ENCODE measurements around the gene SLCO2B1.
A peak's percentile ranks its signal among the peaks of the same experiment; 100 is the strongest.

Gene SLCO2B1

DNA sequence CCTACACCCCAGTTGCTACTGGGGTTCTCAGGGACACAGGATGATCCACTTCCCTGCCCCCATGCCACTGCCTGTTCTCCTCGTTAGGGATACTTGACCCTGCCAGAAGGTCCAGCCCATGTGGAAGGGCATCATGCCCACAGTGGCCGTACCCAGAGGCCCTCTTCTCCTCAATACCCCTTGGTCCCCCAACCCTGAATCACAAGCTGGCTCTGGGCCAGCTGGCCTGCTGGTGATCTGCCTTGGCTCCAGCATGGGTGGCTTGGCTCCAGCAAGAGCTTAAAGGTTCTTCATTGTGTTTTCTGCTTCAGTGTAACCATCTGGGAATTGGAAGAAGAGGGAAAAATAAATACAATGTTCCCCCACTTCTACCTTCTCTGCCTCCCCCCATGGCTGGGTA is 78.6 kb downstream of the SLCO2B1 start:
- DNase-seq: no peak

DNA sequence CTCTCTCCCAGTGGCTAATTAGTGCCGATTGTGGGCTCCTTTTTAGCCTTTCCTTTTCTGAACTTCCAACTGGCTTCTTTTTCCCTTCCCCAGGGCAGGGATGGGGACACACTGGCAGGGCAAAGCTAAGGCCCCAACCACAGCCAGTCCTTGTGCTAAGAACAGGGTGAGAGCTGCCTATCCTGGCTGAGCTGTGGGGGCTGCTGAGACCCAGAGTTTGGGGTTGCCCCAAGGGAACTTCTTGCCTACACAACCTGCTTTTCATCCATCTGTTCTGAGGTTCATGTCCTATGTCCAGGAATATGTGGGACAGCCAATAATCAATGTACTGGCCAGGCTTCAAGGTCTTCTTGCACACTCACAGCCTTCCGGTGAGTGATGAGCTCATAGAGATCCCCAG is 79.7 kb downstream of the SLCO2B1 start:
- DNase-seq: no peak

DNA sequence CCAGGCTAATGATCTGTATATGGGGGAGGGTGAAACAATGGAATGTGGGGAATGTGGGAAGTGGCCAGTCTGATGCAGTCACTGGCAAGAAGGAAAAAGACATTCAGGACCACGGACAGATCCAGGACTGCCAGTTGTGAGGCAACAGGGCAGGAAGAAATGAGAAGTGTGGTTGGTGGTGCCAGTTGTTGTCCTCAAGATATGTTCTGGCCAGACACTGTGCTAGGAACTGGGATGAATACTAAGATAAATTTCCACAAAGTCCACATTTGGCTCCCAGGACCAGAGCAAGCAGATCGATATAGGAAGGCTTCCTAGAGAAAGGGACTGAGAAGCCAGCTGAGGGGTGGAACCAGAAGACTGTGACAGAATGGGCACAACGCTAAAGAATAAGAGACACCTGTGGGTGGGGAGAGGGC is 82.9 kb downstream of the SLCO2B1 start:
- no peak for DNase-seq

DNA sequence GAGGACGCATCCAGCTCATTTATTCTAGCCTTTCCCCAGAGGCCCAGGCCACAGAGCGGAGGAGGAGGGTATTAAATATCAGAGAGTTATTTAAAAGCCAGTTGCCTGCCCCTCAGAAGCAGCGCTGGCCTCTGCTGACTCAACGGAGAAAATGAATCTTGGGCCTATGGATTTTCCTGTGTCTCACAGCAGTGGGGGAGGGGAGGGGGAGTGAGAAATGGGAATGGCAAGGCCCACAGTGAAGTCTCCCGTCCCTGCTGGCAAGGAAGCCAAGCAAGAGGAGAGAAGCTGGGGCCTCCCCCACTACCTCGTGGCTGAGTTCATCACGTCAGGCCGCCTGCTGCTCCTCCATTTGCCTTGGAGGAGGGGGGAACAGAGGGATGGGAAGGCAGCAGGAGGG is 85.2 kb downstream of the SLCO2B1 start:
- DNase-seq: no peak

DNA sequence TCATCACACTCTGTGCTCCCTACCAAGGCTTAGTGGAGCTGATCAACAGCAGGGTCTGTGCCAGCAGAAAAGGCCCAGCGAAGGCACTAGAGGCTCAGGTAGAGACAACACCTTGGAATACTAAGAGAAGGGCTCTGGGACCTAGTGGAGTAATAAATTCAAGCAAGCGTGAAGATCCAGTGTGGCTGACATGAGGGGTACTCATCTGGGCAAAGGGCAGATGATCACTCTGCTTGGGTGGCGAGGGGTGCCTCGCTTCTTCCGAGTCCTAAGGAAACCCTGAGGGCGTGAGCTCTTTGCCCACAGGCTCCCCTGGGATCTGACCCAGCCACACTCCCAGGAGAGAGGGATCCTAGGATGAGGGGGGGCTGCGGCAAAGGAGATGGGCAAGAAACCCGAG is 86.1 kb downstream of the SLCO2B1 start:
- no peak for DNase-seq

DNA sequence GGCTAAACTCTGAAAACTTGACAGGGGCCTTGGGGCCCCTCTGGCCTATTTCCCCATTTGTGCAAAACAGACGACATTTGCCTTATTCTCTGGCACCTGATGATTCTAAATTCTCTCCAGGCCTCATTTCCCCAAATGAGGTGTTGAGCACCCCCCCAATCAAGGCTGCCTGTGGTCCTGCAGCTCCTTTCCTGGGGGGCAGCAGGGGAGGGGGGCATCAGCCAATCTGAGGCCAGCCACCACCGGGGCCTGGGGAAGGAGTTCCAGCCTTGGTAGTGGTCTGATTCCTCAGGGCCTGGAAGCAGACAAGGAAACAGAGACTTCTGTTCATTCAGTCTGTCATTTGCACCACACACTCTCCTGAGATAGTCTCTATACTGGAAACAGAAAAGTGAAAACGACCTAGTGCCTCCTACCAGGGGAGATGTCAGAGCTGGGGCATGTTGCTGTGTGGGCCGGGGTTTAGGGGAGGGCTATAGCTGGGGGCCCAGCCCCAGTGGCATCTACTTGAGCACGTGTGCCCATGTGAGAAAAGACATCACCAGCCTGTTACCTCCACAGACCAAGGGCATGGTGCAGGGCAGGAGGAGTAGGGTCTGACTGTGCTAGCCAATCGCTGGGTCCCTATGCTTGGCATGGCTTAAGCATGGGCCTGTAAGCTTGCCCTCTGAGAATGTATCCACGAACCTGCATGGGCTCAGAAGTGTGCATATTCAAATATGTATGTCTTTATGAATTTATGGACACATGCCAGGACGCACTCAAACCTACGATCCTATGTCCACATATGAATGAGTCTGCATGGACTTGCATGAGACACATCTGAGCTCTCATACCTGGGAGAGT is 87.9 kb downstream of the SLCO2B1 start:
- DNase-seq: no peak

DNA sequence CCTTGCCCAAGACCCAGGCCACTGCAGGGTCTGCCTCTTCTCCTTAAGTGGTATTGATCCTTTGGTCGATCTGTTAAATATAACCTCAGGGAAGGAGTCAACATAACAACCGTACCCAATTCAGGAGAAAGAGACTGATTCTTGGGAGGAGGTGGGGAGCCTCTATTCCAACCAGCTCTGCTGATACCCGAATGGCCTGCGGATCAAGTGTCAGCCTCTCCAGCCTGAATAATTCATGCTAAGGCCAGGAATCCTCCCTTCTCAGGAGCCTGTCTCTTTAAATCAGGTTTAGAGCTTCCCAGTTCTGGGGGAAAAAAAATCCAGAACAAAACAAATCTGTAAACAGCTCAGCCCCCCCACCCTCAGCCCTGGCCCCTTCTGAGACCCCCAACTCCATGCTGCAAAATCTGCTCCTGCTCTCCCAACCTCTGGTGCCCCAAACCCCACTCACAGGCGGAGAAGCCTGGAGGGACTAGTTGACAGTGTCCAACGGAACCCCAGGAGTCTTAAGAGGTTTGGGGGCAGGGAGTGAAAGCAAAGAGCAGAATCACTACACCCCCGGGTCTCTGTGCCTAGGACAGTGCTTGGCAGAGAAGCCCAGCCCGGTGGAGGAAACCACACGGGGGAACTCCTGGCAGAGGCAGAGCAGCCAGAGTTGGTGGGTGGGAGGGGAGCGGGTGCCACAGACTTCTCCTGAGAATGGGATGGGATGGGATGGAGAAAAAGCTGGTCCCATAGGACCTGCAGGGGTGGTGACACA is 88.8 kb downstream of the SLCO2B1 start:
- DNase-seq: no peak

DNA sequence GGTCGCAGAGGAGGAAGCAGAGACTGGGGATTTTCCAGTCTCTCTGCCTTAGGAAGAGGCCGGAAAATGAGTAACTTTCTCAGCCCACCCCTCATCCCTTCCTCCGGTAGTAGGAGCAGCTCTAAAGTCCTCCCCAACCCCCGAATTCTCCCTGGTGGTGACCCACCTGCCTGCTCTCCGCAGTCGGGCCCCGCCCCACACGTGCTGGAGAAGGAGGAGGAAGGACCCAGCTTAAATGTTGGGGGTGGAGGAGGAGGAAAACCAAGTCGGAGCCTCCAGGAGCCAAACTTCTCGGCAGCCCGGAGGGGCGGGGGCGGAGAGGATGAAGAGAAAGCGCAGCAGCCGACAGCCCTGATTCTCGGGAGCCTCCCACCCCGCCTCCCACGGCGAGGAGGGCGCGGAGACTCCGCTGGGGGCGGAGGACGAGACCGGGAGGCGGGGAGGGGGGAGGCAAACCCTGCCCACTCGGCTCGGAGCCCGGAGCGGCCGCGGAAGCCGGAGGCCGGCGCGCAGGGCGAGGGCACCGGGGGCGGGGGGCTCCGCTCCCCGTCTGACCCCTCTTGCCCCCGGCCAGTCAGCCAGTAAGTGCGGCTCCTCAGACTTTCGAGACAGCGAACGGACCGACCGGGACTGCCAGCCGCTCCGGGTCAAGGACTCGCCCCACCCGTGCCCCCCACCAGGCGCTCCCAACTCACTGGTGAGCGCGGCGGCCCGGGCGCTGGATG is 89.6 kb downstream of the SLCO2B1 start, which contains the start of gene TPBGL:
TPBGL (plus strand) TSS at position 464 of the 725 bp plus-strand sequence. CDS start 276 bp downstream, outside the sequence.
- no peak for DNase-seq

DNA sequence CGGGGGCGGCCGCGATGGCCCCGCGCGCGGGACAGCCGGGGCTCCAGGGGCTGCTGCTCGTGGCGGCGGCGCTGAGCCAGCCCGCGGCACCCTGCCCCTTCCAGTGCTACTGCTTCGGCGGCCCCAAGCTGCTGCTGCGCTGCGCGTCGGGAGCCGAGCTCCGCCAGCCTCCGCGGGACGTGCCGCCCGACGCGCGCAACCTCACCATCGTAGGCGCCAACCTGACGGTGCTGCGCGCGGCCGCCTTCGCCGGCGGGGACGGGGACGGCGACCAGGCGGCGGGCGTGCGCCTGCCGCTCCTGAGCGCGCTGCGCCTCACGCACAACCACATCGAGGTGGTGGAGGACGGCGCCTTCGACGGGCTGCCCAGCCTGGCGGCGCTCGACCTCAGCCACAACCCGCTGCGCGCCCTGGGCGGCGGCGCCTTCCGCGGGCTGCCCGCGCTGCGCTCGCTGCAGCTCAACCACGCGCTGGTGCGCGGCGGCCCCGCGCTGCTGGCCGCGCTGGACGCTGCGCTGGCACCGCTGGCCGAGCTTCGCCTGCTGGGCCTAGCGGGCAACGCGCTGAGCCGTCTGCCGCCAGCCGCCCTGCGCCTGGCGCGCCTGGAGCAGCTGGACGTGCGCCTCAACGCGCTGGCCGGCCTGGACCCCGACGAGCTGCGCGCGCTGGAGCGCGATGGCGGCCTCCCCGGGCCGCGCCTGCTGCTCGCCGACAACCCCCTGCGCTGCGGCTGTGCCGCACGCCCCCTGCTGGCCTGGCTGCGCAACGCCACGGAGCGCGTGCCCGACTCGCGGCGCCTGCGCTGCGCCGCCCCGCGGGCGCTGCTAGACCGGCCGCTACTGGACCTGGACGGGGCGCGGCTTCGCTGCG is 90.4 kb downstream of the SLCO2B1 start:
- peak; percentile 80 for DNase-seq

DNA sequence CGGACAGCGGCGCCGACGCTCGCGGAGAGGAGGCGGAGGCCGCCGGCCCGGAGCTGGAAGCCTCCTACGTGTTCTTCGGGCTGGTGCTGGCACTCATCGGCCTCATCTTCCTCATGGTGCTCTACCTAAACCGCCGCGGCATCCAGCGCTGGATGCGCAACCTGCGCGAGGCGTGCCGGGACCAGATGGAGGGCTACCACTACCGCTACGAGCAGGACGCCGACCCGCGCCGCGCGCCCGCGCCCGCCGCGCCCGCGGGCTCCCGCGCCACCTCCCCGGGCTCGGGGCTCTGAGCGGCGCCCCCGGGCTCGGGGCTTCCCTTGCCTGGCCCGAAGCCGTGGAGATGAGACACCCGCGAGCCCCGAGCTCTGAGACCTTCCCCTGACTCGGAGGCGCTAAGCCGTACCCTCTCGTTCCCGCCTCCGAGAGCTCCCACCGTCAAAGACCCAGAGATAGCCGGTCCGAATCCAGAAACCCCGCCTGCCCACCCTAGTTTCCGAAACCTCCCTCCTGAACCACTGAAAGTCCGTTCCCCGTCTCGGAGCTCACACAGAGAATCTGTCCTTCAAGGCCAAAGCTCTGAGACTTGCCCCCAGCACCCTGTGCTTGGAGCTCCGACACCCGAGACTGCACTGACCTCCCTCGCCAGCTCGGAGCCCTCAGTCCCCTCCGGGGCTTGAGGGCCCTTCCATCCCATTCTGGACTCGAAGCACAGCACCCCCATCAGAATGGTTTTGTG is 91.2 kb downstream of the SLCO2B1 start:
- no peak for DNase-seq

DNA sequence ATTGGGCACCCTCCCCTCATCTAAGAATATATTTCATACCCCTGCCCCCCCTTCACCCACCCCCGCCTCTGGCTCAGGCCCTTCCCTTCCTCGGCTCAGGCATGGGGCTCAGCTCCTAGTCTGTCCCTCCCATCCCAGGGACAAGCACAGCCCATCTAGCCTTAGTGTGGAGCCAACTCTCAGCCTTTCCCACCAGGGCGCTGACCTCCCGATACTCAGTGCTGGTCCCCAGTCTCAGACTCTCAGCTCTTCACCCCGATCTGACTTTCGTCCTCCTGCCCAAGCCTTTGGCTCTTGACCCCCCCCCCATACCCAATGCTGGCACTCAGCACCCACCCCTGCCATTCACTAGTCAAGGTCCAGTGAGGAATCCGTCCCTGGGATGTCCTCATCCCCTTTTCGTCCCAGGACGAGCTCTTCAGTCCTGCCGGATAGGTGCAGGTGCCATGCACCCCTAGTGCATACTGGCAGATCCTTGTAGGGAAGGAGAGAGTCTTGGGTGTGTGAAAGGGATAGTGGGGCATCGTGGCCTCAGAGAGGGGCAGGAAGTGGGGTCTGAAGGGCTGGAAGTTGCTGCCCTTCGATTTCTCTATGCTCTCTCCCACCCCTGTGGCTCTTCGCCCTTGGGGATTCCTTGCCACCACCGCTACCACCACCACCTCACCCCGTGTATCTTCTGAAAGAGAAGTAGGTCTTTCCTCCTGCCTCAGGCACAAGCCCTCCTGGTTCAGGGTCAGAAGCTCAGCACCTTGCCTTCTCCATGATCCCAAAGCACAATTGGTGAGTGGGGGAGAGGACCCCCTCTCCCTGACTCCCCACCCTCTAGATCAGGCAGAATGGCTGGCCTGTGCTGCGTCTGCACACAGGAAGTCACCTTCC is 92.1 kb downstream of the SLCO2B1 start:
- no peak for DNase-seq

DNA sequence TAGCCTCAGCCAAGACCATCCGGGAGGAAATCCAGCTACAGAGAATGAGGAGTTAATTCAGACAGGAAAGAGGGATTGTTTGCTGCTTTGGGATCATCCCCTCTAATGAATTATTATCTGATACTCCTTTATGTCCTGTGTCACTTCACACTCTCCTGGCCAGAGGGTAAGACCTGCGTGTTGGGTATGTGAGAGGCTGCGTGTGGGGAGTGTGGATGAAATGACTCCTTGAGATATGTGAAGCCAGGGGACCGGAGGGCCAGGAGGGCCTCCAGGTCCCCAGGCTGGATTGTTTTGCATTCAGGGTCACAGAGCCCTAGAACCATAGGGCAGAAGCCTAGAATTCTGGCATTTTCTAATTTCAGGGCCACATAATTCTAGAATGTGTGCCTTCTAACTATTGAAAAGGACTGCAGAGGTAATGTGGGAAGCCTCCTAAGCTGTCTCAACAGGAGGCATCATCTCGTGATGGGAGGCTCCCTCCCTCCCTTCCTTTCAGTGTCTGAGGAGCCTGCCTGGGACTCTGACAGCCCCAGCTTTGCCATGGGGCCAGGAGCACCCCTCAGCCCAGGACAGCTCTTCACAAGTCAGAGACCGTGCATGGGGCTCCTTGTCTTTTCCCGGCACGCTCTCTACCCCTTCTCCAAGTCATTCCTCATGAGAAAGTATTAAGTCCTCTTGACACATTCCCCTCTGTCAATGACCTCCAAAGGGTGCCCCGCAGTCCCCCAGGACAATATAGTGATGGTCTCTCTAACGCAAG is 93.3 kb downstream of the SLCO2B1 start:
- DNase-seq: no peak

- no peak for DNase-seq
Measured at GRCh38 chr11:75245356-75246005, 94.6 kb downstream of the SLCO2B1 start.

GRCh38 chr11:75246006-75246670 is 95.2 kb downstream of the SLCO2B1 start:
- no peak for DNase-seq

DNA sequence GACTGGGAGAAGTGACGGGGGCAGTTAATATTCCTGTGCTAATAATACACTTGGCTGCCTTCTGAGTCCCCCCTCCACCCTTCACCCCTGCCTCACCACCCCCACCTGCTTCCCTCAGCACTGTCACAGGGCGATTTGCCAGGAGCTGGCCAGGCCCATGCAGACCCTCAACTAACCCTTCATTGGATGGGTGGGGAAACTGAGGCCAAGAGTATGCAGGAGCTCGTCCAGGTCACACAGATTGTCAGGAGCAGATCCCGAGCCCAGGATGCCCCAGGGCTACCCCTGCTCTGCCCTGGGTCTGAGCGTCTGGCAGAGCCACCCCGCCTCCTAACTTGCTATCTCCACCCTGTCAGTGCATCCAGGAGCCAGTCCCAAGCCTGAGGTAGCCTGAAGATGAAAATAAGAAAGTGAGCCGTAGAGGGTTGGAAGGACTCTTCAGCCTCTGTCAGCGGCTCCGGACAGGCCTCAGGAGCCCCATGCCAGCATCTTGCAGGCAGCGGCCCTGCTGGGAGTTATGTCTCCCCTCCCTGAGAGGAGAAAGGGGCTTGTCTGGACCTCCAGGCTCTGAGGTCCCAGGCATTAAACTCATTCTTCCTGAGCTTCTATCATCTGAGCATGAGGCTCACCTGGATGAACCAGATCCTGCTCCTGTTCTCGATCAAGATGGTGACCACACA is 95.9 kb downstream of the SLCO2B1 start:
- DNase-seq: no peak

- DNase-seq: no peak
Measured at GRCh38 chr11:75248924-75249256, 98.0 kb downstream of the SLCO2B1 start.

DNA sequence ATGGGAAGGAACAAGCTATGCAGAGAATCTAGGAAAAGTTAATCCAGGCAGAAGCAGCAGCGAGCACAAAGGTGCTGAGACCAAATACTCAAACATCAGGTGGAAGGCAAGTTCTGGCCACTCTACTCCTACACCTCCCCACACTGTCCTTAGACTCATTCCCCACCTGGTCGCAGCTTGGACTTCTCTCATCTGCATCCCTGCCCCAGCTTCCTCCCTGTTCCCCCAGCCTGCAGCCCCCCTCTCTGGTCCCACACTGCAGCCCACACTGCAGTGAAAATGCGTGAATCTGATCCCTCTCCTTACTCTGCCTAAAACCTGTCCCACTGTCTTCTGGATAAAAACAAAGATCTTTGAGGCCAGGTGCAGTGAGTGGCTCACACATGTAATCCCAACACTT is 98.8 kb downstream of the SLCO2B1 start:
- DNase-seq: no peak

- DNase-seq: no peak
Measured at GRCh38 chr11:75254326-75254725, 103.4 kb downstream of the SLCO2B1 start.

All from effector CD4-positive, alpha-beta T cell (primary cell).